Transverse colon (tissue), 4 donors: ENCODE measurements around the gene CTDSP2. TPM values are rescaled to one million over a fixed set of nuclear protein-coding genes. Genes with fewer than 3 reads are reported as not detected.

Experiments
- DNase-seq: peaks from one replicate; pipeline ENCODE4 v3.0.0-alpha.2; 2019
- H3K27ac ChIP-seq, 4 donors: fragments of 200-600 bp; sonication (generic); 2 replicates each; pipeline ENCODE4 v1.5.1; 2016 to 2018; ENCODE audit warnings: inconsistent platforms in 4 of 4
- H3K27me3 ChIP-seq: fragments of 200-600 bp; sonication (generic); 2 replicates; pipeline ENCODE4 v1.5.1; 2017; ENCODE audit warnings: inconsistent platforms
- H3K36me3 ChIP-seq, 4 donors: fragments of 200-600 bp; sonication (generic); 2 replicates each; pipeline ENCODE4 v1.5.1; 2017 to 2019; ENCODE audit warnings: inconsistent platforms in 4 of 4
- H3K4me1 ChIP-seq, 4 donors: fragments of 200-600 bp; sonication (generic); 2 replicates each; pipeline ENCODE4 v1.5.1; 2017 to 2020; ENCODE audit warnings: inconsistent platforms in 4 of 4
- H3K4me3 ChIP-seq, 4 donors: fragments of 200-600 bp; sonication (generic); 1 replicate in 1 of 4; 2 replicates in 3 of 4; pipeline versions ENCODE4 v1.5.1 to v1.6.1; 2017 to 2019; ENCODE audit warnings: inconsistent platforms in 4 of 4
- H3K9me3 ChIP-seq, 2 donors: fragments of 200-600 bp; sonication (generic); 2 replicates each; pipeline ENCODE4 v1.5.1; 2017 to 2019; ENCODE audit warnings: inconsistent platforms in 2 of 2
- EP300 ChIP-seq: sonication (generic); formaldehyde crosslinking; IDR thresholded peaks from one replicate; pipeline ENCODE4 v1.6.1; 2017; ENCODE audit warnings: antibody characterized with exemption, low read depth
- POLR2A ChIP-seq: fragments of 450-650 bp; IDR thresholded peaks from one replicate; pipeline ENCODE4 v1.6.1; 2016; ENCODE audit warnings: antibody characterized with exemption, mild to moderate bottlenecking, moderate library complexity
- POLR2AphosphoS5 ChIP-seq, 3 donors: sonication (generic); formaldehyde crosslinking; IDR thresholded peaks; one replicate each; pipeline ENCODE4 v1.6.1; 2016; ENCODE audit warnings: antibody characterized with exemption in 3 of 3
- WGBS, 2 donors: methylation state at CpG; one replicate each; pipeline ENCODE4 v1.1.5; 2018; ENCODE audit warnings: low coverage in 1 of 2; 5-methylcytosine and 5-hydroxymethylcytosine counted together
- in situ Hi-C, 4 donors: fragments of 200-750 bp; cut with MboI; loops; one replicate each; pipeline versions ENCODE4 v1.15.0 to v1.15.1; 2017; ENCODE audit warnings: low sequenced_read_pairs in 3 of 4, low pct_ligation_motif_present in 1 of 4, low pct_unique_long_range_greater_than_20kb in 1 of 4
- intact Hi-C: fragments of 100-400 bp; cut with DNase I; formaldehyde crosslinking; loops from one replicate; pipeline ENCODE4 v1.15.1; 2023; ENCODE audit warnings: low total_unique reads
- total RNA-seq, 4 donors: library from RNA; depleted of rRNA; stranded (reverse); fragments of >200 nt; gene quantifications; one replicate each; pipeline ENCODE4 v1.1.0, GENCODE V29; 2016
- TF ChIP-seq, protein P1 (sequence below), 5 experiments: fragments of 200-600 bp in 3 of 5; fragments of 450-650 bp in 2 of 5; sonication (generic) in 3 of 5; IDR thresholded peaks; 1 replicate in 2 of 5; 2 replicates in 3 of 5; pipeline ENCODE4 v1.5.1; 2016 to 2017; ENCODE audit warnings: antibody characterized with exemption in 5 of 5, inconsistent platforms in 3 of 5, mild to moderate bottlenecking in 2 of 5, moderate library complexity in 1 of 5

Gene CTDSP2
- total RNA-seq, 4 donors from 2014 or later = 174 to 268 (median 231) TPM

DNA sequence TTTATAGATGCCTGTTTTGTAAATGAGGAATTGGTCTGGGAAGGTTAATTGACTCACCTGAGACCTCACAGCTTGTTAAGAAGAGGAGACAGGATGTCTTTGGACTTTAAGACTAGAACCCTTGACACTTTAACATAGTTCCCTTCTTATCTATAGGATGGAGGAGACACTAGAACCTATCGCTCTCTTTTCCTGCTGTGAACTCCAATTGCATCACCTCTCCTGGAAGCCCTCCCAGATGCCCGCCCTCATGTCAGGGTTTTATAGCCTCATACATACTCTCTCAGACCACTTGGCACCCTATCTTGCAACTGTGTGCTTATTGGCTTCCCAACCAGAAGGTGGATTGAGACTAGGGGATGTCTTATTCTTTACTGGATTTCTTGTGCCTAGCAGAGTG lies 2.5 kb upstream of the CTDSP2 start:
- in situ Hi-C loops = loop anchor here in 2 of 4 donors (5.0 to 10.0 kb wide), 2 partner anchors 43 to 46 kb away; no protein-coding TSS in a partner anchor
- DNase-seq = no peak
- H3K4me3 ChIP-seq = no peak overlapping the region
- H3K36me3 ChIP-seq = no peaks in the 10 kb centered on the region
- intact Hi-C loops = no loop called here
- peaks cover 11 to 27% (median 20%) of the 10 kb centered on the region in 4 donors for H3K4me1 ChIP-seq
- H3K27me3 ChIP-seq = peaks cover 7% of the 10 kb centered on the region
- H3K9me3 ChIP-seq = no peaks in the 10 kb centered on the region
- TF ChIP-seq POLR2AphosphoS5 (IDR thresholded peaks at IDR 0.05) = no peak
- no peak for TF ChIP-seq POLR2A
- TF ChIP-seq, protein P1, sequence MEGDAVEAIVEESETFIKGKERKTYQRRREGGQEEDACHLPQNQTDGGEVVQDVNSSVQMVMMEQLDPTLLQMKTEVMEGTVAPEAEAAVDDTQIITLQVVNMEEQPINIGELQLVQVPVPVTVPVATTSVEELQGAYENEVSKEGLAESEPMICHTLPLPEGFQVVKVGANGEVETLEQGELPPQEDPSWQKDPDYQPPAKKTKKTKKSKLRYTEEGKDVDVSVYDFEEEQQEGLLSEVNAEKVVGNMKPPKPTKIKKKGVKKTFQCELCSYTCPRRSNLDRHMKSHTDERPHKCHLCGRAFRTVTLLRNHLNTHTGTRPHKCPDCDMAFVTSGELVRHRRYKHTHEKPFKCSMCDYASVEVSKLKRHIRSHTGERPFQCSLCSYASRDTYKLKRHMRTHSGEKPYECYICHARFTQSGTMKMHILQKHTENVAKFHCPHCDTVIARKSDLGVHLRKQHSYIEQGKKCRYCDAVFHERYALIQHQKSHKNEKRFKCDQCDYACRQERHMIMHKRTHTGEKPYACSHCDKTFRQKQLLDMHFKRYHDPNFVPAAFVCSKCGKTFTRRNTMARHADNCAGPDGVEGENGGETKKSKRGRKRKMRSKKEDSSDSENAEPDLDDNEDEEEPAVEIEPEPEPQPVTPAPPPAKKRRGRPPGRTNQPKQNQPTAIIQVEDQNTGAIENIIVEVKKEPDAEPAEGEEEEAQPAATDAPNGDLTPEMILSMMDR (IDR thresholded peaks at IDR 0.05) = no peak
- no peak for TF ChIP-seq EP300
- peak overlapping the region in 1 of 4 donors; percentile 17 for H3K27ac ChIP-seq
- WGBS, 2 donors = 66 to 74% methylated on average over 2 of the region's 2 CpGs

DNA sequence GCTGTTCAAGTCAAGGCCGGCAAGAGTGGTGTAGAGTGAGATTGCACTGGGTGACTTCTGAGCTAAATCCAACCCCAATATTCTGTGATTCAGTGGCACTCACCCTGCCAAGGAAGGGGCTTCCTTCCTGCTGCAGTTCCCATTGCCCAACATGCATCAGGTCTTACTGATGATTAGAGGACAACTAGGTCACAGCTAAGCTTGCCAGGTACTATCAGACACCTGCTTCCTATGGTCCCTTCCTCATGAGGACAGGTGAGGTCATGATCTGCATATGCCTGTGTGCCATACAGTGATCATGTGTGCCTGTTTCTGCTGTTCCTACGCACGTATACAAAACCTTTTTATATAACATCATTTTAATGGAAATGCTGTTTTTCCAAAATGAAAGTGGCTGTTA lies 1.7 kb upstream of the CTDSP2 start:
- H3K4me3 ChIP-seq = no peak overlapping the region
- peak overlapping the region in 2 of 4 donors; percentile 14 to 98 for H3K27ac ChIP-seq
- no peaks in the 10 kb centered on the region for H3K36me3 ChIP-seq
- H3K9me3 ChIP-seq = no peaks in the 10 kb centered on the region
- in situ Hi-C loops = loop anchor here in 2 of 4 donors (5.0 to 10.0 kb wide), 2 partner anchors 44 to 47 kb away; no protein-coding TSS in a partner anchor
- peaks cover 7% of the 10 kb centered on the region for H3K27me3 ChIP-seq
- TF ChIP-seq POLR2A (no peak), POLR2AphosphoS5 (IDR thresholded peaks at IDR 0.05) (no peak), EP300 (no peak)
- TF ChIP-seq, protein P1 (IDR thresholded peaks at IDR 0.05) = no peak
- intact Hi-C loops = no loop called here
- 88% methylated on average over 3 of the region's 3 CpGs; no CpG with 5 or more reads in 1 of the 2 donors for WGBS, 2 donors
- no peak for DNase-seq
- H3K4me1 ChIP-seq = peaks cover 14 to 33% (median 27%) of the 10 kb centered on the region in 4 donors

DNA sequence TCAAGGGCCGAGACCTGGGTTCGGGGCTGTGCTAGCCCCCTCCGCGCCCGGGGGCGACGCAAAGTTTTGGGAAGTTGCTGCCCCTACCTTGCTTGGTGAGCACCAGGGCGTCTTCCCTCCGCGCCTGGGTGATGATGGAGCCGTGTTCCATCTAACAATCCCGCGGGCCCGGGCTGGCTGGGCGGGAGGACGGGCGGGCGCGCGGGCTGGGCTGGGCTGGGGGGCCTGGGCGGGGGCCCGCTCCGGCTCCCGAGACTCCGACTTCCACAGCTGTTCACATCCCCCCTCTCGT lies 298 bp downstream of the CTDSP2 start:
- no peaks in the 10 kb centered on the region for H3K36me3 ChIP-seq
- no peaks in the 10 kb centered on the region for H3K27me3 ChIP-seq
- H3K4me3 ChIP-seq = peak overlapping the region; percentile 66 to 98 (median 84)
- peaks cover 22 to 42% (median 35%) of the 10 kb centered on the region in 4 donors for H3K4me1 ChIP-seq
- TF ChIP-seq POLR2AphosphoS5 (IDR thresholded peaks at IDR 0.05) (no peak), EP300 (no peak)
- TF ChIP-seq, protein P1 (IDR thresholded peaks at IDR 0.05) = no peak
- in situ Hi-C loops (loop anchor here in 2 of 4 donors (5.0 to 10.0 kb wide), 2 partner anchors 46 to 49 kb away; no protein-coding TSS in a partner anchor), intact Hi-C loops (no loop called here)
- H3K9me3 ChIP-seq = no peaks in the 10 kb centered on the region
- H3K27ac ChIP-seq = peak overlapping the region; percentile 98 to 99 (median 98)
- no peak for DNase-seq
- 0% methylated on average over 6 of the region's 26 CpGs; no CpG with 5 or more reads in 1 of the 2 donors for WGBS, 2 donors

DNA sequence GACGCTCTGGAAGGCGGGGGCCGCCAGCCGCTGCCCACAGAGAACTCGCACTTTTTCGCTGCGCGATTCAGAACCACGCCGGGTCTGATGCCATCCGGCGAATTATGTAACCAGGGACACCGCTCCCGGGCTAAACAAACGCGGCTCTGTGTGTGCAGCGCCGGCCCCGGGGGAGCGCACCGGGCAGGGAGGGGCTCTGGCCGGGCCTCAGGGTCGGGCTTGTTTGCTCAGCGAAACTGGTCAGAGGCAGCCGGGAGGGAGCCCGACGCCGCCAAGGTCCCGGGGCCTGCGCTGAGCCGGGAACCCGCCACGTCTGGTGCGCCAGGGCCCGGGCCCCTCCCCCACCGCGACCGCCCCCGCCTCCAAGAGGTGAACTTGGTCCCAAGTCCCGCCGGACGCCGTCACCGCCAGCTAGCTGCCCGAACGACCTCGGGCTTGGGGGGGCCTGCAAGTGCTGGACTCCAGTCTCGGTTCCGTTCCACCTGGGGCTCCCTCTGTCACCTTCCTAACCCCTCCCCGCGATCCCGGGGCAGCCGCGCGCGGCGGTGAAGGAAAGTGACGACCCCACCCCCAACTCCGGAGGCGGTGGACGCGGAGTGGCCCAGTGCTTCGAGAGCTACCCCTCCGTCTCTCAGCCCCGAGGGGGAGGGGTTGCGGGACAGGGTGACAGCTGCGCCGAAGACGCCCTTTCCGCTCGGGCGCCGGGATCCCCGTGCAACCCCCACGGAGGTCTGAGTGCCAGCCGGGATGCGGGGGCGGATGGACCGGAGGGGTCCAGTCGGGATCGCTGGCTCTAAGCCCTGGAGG lies 848 bp downstream of the CTDSP2 start:
- 0% methylated on average over 34 of the region's 81 CpGs; no CpG with 5 or more reads in 1 of the 2 donors for WGBS, 2 donors
- H3K27me3 ChIP-seq = no peaks in the 10 kb centered on the region
- H3K4me1 ChIP-seq = peaks cover 27 to 44% (median 40%) of the 10 kb centered on the region in 4 donors
- TF ChIP-seq POLR2AphosphoS5 (IDR thresholded peaks at IDR 0.05) = peak; percentile 15 to 45 (median 16)
- TF ChIP-seq, protein P1 (IDR thresholded peaks at IDR 0.05) = no peak
- TF ChIP-seq POLR2A = peak; percentile 58
- DNase-seq = peak; percentile 77
- no peaks in the 10 kb centered on the region for H3K9me3 ChIP-seq
- intact Hi-C loops = no loop called here
- no peaks in the 10 kb centered on the region for H3K36me3 ChIP-seq
- H3K27ac ChIP-seq = peak overlapping the region; percentile 98 to 99 (median 98)
- in situ Hi-C loops = loop anchor here in 2 of 4 donors (5.0 to 10.0 kb wide), 2 partner anchors 47 to 49 kb away; no protein-coding TSS in a partner anchor
- H3K4me3 ChIP-seq = peak overlapping the region; percentile 66 to 98 (median 84)
